ENCODE measurements around the gene SPRYD3.

SPRYD3 gene

DNA sequence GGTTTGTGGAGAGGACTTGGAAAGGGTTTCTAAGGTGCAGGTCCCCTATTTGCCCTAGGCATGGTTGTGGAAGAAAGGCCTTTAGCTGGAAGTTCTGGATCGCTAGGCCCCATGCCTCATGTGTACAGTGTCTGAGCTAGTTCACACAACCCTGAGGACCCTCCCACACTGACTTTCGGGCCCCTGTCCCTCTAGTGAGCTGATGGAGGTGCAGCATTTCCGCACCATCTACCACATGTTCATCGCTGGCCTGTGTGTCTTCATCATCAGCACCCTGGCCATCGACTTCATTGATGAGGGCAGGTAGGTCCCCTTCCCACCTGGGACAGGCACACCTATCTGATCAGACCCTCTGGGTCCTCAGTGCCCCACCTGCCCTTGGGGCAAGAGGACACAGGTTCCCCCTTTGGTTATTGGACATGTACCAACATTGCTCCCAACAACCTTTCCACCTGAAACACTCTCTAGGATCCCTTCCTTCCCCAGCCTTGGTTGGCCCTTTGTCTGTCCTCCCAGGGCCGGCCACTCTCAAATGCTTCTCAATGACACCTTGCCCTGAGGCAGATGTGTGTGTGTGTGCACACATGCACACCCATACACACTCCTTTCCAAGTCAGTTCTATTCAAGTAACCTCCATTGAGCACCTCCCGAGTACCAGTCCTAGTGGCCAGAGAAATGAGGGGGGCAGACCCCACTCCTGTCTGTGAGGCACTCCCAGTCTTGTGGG, 26.7 kb upstream of the SPRYD3 start:
- no peak overlapping the region for H3K27ac ChIP-seq
- TF ChIP-seq, protein P1, sequence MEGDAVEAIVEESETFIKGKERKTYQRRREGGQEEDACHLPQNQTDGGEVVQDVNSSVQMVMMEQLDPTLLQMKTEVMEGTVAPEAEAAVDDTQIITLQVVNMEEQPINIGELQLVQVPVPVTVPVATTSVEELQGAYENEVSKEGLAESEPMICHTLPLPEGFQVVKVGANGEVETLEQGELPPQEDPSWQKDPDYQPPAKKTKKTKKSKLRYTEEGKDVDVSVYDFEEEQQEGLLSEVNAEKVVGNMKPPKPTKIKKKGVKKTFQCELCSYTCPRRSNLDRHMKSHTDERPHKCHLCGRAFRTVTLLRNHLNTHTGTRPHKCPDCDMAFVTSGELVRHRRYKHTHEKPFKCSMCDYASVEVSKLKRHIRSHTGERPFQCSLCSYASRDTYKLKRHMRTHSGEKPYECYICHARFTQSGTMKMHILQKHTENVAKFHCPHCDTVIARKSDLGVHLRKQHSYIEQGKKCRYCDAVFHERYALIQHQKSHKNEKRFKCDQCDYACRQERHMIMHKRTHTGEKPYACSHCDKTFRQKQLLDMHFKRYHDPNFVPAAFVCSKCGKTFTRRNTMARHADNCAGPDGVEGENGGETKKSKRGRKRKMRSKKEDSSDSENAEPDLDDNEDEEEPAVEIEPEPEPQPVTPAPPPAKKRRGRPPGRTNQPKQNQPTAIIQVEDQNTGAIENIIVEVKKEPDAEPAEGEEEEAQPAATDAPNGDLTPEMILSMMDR (conservative IDR thresholded peaks at IDR 0.05) = no peak
- TF ChIP-seq ZFX (IDR thresholded peaks at IDR 0.05) = no peak

- no peak overlapping the region for H3K27ac ChIP-seq
- TF ChIP-seq ZFX (IDR thresholded peaks at IDR 0.05) = no peak
- TF ChIP-seq, protein P1 (conservative IDR thresholded peaks at IDR 0.05) = no peak
Observed at GRCh38 chr12:53105256-53105655, 26.1 kb upstream of the SPRYD3 start.

DNA sequence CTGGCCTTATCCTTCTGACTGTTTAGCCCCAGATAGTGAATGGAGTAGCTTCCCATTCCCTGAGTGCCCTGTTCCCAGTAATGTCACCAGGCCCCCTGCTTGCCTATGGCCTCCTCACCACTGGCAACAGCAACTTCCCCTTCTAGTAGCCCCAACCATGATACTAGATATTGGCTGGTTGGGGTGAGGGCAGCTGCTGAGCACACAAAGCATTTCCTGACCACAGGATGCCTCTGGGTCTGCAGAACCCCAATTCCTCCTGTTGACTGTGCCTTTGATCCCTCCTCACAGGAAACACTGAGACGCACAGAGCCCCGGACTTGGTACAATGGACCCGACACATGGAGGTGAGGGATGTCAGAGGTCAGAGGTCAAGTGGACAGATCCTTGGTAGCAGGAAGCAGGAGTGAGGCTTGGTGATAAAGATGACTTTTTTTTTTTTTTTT, 24.7 kb upstream of the SPRYD3 start:
- TF ChIP-seq ZFX (IDR thresholded peaks at IDR 0.05) = no peak
- TF ChIP-seq, protein P1 (conservative IDR thresholded peaks at IDR 0.05) = no peak
- H3K27ac ChIP-seq = no peak overlapping the region

DNA sequence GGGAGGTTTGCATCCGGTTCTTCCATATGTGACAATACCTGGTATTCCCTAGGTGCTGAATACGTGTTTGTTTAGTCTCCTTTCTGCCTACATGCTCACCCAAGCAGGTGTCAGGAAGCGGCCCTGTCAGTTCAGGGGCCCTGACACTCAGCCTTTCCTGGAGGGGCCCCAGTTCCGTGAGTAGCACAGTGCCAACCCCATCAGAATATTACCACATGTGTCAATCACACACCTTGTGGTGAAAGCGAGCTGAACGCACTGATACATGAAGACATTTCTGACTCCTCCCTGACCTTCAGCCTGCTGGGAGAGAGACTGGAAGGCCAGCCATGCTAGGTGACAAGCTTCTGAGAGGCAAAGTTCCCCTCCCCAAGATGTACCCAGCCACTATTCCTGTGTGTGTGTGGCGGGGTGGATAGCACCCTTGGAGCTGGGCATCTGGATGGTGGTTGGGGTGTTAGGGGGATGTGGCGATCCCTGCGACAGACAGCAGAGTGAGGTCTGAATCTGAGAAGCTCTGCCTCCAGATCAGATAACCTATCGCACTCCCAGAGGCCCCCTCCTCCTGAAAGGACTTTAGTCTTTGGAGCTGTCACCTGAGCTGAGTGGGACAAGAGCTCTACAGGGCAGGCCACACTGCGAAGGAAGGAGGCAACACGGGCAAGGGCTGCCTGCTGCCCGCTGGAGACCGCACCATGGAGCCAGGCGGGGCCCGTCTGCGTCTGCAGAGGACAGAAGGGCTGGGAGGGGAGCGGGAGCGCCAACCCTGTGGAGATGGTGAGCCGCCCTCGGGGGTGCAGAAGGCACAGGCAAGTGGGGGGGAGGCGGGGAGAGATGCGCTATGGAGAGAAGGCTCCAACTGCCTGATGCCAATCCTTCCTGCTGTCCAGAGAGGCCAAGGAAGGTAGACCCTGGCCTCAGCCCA, 24.0 kb upstream of the SPRYD3 start, which contains the start of gene SOAT2:
Gene SOAT2 (plus strand): TSS at position 604 of the 925 bp plus-strand sequence. CDS start 92 bp downstream, at position 696.
- no peak for TF ChIP-seq ZFX (IDR thresholded peaks at IDR 0.05)
- TF ChIP-seq, protein P1 (conservative IDR thresholded peaks at IDR 0.05) = no peak

DNA sequence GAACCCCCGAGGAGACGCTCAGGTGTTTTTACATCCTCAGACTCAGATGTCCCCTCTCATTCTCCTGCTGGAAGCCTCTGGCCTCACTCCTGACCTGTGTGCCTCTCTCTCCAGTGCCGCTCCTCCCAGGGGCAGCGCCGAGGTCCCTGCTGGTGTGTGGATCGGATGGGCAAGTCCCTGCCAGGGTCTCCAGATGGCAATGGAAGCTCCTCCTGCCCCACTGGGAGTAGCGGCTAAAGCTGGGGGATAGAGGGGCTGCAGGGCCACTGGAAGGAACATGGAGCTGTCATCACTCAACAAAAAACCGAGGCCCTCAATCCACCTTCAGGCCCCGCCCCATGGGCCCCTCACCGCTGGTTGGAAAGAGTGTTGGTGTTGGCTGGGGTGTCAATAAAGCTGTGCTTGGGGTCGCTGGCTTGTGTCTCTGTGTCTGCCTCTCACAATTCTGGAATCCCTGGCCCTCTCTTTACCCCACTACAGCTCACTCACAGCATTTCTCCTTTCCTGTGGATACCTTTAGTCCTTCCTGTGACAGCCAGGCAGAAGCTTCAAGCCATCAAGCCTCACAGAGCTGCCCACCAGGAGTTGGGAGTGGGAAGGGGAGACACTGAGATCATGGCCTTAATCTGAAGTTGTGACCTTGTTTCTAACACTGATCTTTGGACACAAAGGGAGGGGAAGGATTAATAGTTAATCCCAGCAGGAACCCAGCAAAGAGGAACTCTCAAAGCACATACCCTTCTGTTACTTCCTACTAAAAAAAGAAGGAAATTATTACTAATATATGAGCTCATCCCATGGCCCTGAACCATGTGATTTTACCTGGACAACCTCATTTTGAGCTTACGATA, 23.0 kb upstream of the SPRYD3 start:
- H3K27ac ChIP-seq = no peak overlapping the region
- TF ChIP-seq, protein P1 (conservative IDR thresholded peaks at IDR 0.05) = no peak
- TF ChIP-seq ZFX (IDR thresholded peaks at IDR 0.05) = no peak

More for the DNA sequence above, 24.0 kb upstream of the SPRYD3 start, which contains the start of gene SOAT2:
- no peak within 1 kb of the TSS for H3K27ac ChIP-seq

- TF ChIP-seq, protein P1 (conservative IDR thresholded peaks at IDR 0.05) = no peak
- no peak overlapping the region for H3K27ac ChIP-seq
Observed at GRCh38 chr12:53101266-53101665, 22.1 kb upstream of the SPRYD3 start.

Data from C4-2B (cell line).